ENCODE data around the gene ARVCF. TPM values are rescaled to one million over a fixed set of nuclear protein-coding genes. Genes with fewer than 3 reads are reported as not detected.

ARVCF gene
- polyA plus RNA-seq, 1 of the 3 experiments (the other 2 are of a cell fraction), result 27.4 TPM

DNA sequence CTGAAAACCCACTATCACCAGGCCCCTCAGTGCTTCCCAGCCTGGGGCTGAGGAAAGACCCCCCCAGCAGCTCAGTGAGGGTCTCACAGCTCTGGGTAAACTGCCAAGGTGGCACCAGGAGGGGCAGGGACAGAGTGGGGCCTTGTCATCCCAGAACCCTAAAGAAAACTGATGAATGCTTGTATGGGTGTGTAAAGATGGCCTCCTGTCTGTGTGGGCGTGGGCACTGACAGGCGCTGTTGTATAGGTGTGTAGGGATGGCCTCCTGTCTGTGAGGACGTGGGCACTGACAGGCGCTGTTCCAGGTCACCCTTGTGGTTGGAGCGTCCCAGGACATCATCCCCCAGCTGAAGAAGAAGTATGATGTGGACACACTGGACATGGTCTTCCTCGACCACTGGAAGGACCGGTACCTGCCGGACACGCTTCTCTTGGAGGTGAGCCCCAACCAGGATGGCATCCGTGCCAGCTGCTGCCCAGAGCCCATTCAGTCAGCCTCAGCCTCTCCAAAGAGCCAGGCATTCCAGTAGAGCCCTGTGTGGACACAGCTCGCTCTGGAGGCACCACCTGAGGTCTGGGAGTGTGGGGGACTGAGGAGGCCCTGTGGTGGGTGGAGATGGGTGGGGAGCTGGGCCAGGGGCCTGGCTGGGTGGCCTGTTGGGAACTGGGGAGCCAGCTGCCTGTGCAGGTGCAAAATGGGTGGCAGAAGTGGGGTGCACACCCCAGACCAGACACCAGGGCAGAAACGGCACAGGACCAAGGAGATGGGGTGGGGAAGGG, 52.6 kb downstream of the ARVCF start (continued):
- TF ChIP-seq, protein P1, sequence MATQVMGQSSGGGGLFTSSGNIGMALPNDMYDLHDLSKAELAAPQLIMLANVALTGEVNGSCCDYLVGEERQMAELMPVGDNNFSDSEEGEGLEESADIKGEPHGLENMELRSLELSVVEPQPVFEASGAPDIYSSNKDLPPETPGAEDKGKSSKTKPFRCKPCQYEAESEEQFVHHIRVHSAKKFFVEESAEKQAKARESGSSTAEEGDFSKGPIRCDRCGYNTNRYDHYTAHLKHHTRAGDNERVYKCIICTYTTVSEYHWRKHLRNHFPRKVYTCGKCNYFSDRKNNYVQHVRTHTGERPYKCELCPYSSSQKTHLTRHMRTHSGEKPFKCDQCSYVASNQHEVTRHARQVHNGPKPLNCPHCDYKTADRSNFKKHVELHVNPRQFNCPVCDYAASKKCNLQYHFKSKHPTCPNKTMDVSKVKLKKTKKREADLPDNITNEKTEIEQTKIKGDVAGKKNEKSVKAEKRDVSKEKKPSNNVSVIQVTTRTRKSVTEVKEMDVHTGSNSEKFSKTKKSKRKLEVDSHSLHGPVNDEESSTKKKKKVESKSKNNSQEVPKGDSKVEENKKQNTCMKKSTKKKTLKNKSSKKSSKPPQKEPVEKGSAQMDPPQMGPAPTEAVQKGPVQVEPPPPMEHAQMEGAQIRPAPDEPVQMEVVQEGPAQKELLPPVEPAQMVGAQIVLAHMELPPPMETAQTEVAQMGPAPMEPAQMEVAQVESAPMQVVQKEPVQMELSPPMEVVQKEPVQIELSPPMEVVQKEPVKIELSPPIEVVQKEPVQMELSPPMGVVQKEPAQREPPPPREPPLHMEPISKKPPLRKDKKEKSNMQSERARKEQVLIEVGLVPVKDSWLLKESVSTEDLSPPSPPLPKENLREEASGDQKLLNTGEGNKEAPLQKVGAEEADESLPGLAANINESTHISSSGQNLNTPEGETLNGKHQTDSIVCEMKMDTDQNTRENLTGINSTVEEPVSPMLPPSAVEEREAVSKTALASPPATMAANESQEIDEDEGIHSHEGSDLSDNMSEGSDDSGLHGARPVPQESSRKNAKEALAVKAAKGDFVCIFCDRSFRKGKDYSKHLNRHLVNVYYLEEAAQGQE (IDR thresholded peaks at IDR 0.05; ENCODE audit: low read depth, low read length), result no peak
- TF ChIP-seq TAF1 (IDR thresholded peaks at IDR 0.05; ENCODE audit: borderline replicate concordance, low read depth, low read length) (no peak), RXRA (IDR thresholded peaks at IDR 0.05; ENCODE audit: borderline replicate concordance, low read depth) (no peak), EP300 (IDR thresholded peaks at IDR 0.05; ENCODE audit: borderline replicate concordance in 1 of 2, low read depth in 1 of 2, low read length in 1 of 2) (no peak), FOSL2 (IDR thresholded peaks at IDR 0.05; ENCODE audit: borderline replicate concordance, low read depth) (no peak), RFX5 (IDR thresholded peaks at IDR 0.05; ENCODE audit: low read length) (no peak)
- TF ChIP-seq, protein P2, sequence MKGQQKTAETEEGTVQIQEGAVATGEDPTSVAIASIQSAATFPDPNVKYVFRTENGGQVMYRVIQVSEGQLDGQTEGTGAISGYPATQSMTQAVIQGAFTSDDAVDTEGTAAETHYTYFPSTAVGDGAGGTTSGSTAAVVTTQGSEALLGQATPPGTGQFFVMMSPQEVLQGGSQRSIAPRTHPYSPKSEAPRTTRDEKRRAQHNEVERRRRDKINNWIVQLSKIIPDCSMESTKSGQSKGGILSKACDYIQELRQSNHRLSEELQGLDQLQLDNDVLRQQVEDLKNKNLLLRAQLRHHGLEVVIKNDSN (IDR thresholded peaks at IDR 0.05; ENCODE audit: borderline replicate concordance, low read depth), result no peak

DNA sequence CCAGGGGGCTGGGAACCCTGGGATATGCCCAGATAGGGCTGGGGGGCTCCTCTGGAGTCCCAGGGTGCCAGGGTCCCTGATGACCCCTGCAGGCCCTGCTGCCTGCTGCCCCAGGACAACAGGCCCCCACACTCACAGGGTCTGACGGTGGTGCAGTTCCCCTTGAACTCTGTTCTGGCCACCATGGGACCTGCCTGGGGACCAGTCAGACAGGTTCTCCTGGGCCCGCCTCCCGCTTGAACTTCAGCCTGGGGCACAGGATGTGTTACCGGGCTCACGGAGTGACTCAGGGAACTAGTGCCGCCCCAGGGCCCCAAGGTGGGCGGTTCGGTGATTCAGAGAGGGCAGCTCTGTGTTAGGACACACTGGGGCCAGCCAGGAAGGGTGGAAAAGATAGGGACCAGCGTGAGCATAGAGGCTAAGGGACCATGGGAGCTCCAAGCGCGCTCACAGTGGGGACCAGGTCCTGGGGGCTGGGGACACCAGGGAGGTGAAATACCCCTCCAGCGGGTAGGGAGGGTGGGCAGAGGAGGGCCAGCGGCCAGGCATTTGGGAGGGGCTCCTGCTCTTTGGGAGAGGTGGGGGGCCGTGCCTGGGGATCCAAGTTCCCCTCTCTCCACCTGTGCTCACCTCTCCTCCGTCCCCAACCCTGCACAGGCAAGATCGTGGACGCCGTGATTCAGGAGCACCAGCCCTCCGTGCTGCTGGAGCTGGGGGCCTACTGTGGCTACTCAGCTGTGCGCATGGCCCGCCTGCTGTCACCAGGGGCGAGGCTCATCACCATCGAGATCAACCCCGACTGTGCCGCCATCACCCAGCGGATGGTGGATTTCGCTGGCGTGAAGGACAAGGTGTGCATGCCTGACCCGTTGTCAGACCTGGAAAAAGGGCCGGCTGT, 53.5 kb downstream of the ARVCF start:
- peak overlapping the region; percentile 50 for H3K4me2 ChIP-seq
- POLR2A ChIA-PET, result interaction anchor here (1.2 to 1.6 kb wide), 3 partner anchors 12 to 52 kb away, joined by 3 to 9 read pairs (median 4); no protein-coding TSS in a partner anchor

More for the DNA sequence above, 53.5 kb downstream of the ARVCF start:
- WGBS (ENCODE audit: low lambda C conversion rate), result 82% methylated on average over 27 of the region's 30 CpGs
- peaks cover 17% of the 10 kb centered on the region for H4K20me1 ChIP-seq (ENCODE audit: insufficient read depth)
- H3F3A ChIP-seq (replicated peaks; ENCODE audit: insufficient read depth), result peaks cover 3% of the 10 kb centered on the region
- no peaks in the 10 kb centered on the region for H3K79me2 ChIP-seq (ENCODE audit: insufficient read depth)
- TF ChIP-seq FOXJ3 (CRISPR knock-in tag; IDR thresholded peaks at IDR 0.05), result no peak
- TF ChIP-seq, protein P3, sequence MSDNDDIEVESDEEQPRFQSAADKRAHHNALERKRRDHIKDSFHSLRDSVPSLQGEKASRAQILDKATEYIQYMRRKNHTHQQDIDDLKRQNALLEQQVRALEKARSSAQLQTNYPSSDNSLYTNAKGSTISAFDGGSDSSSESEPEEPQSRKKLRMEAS (IDR thresholded peaks at IDR 0.05; ENCODE audit: low read depth), result no peak
- no peak for TF ChIP-seq TAF1 (IDR thresholded peaks at IDR 0.05; ENCODE audit: borderline replicate concordance, low read depth, low read length)
- CTCF ChIA-PET, result interaction anchor here (1.0 to 16.4 kb wide), 11 partner anchors 8 to 128 kb away, joined by 3 to 501 read pairs (median 4); no protein-coding TSS in a partner anchor
- no peak for DNase-seq
- H3K9me2 ChIP-seq, result no peaks in the 10 kb centered on the region
- H3K27me3 ChIP-seq (ENCODE audit: insufficient read depth), result no peaks in the 10 kb centered on the region
- H2AFZ ChIP-seq (ENCODE audit: low read depth), result no peak overlapping the region
- H3K4me3 ChIP-seq (ENCODE audit: low read depth in 2 of 2, low read length in 1 of 2), result no peak overlapping the region
- no peak overlapping the region for H3K9ac ChIP-seq
- H3K27ac ChIP-seq (ENCODE audit: low read depth in 2 of 2, low read length in 1 of 2), result peak overlapping the region in 1 of 2 experiments; percentile 70; a peak in 2 of 4 replicates
- peaks cover 7 to 14% of the 10 kb centered on the region in 2 experiments; a peak in 2 of 4 replicates for H3K4me1 ChIP-seq (ENCODE audit: control insufficient read depth in 1 of 2, insufficient read depth in 2 of 2, low read depth in 1 of 2, low read length in 1 of 2)
- H3K9me3 ChIP-seq, result no peaks in the 10 kb centered on the region
- H3K36me3 ChIP-seq (replicated peaks in 1 of 2; ENCODE audit: control insufficient read depth in 1 of 2, insufficient read depth in 2 of 2, low read length in 1 of 2), result peaks cover 13 to 33% of the 10 kb centered on the region in 2 experiments

All from SK-N-SH (cell line).